Smooth muscle cell (in vitro differentiated cells): ENCODE results near the gene ENPP3. TPM values are rescaled to one million over a fixed set of nuclear protein-coding genes. Genes with fewer than 3 reads are reported as not detected.

Source experiments
- DNase-seq: peaks from one replicate; lab custom pipeline; 2025; ENCODE audit not compliant: unreplicated experiment; lab: John Stamatoyannopoulos, UW
- H2AFZ ChIP-seq: fragments of 200-600 bp; sonication (generic); 2 replicates; pipeline ENCODE4 v1.6.0; 2016; ENCODE audit warnings: antibody characterized with exemption, low read depth, mild to moderate bottlenecking
- H3F3A ChIP-seq: fragments of 200-600 bp; sonication (generic); 2 replicates; pipeline ENCODE4 v1.6.0; 2017; ENCODE audit warnings: antibody characterized with exemption, low read depth
- H3K27ac ChIP-seq: fragments of 200-600 bp; sonication (generic); 2 replicates; pipeline ENCODE4 v1.5.1; 2016; ENCODE audit warnings: low read depth, mild to moderate bottlenecking
- H3K27me3 ChIP-seq: fragments of 200-600 bp; sonication (generic); 2 replicates; pipeline ENCODE4 v1.6.1; 2016; ENCODE audit warnings: low read depth, mild to moderate bottlenecking
- H3K36me3 ChIP-seq: fragments of 200-600 bp; sonication (generic); 2 replicates; pipeline ENCODE4 v1.5.1; 2016; ENCODE audit warnings: low read depth
- H3K4me1 ChIP-seq: fragments of 200-600 bp; sonication (generic); 2 replicates; pipeline ENCODE4 v1.5.1; 2016; ENCODE audit warnings: low read depth
- H3K4me2 ChIP-seq: fragments of 200-600 bp; sonication (generic); 2 replicates; pipeline ENCODE4 v1.6.0; 2016; ENCODE audit warnings: mild to moderate bottlenecking
- H3K4me3 ChIP-seq: fragments of 200-600 bp; sonication (generic); 2 replicates; pipeline ENCODE4 v1.5.1; 2016; ENCODE audit warnings: mild to moderate bottlenecking
- H3K79me2 ChIP-seq: fragments of 200-600 bp; sonication (generic); 2 replicates; pipeline ENCODE4 v1.6.0; 2016; ENCODE audit warnings: low read depth, mild to moderate bottlenecking
- H3K9ac ChIP-seq: fragments of 200-600 bp; sonication (generic); 2 replicates; pipeline ENCODE4 v1.6.0; 2016; ENCODE audit warnings: low read depth
- H3K9me3 ChIP-seq: fragments of 200-600 bp; sonication (generic); replicated peaks from 2 replicates; pipeline ENCODE4 v1.5.1; 2016; ENCODE audit warnings: low read depth
- H4K20me1 ChIP-seq: fragments of 200-600 bp; sonication (generic); 2 replicates; pipeline ENCODE4 v1.6.0; 2016; ENCODE audit warnings: low read depth
- WGBS: methylation state at CpG from one replicate; pipeline ENCODE4 v1.1.7; 2016; ENCODE audit warnings: low lambda C conversion rate; 5-methylcytosine and 5-hydroxymethylcytosine counted together
- polyA plus RNA-seq: library from polyadenylated mRNA; unstranded; fragments of >200 nt; fragmentation: Nextera tagmentation; extraction: Ambion mirVana; gene quantifications from 2 replicates; pipeline ENCODE4 v1.2.1, GENCODE V29; 2016
- total RNA-seq: library from RNA; depleted of rRNA; stranded (reverse); fragments of >200 nt; gene quantifications from 2 replicates; pipeline ENCODE4 v1.2.3, GENCODE V29; 2014
- TF ChIP-seq, protein P1 (sequence below): fragments of 200-600 bp; sonication (generic); IDR thresholded peaks from 2 replicates; pipeline ENCODE4 v1.5.1; 2017; ENCODE audit warnings: borderline replicate concordance, mild to moderate bottlenecking, antibody characterized with exemption; ENCODE audit not compliant: insufficient read depth, poor library complexity, severe bottlenecking

Gene ENPP3
- total and polyA plus RNA-seq, 2 experiments from 2014 or later = 0.16 to 0.18 TPM

DNA sequence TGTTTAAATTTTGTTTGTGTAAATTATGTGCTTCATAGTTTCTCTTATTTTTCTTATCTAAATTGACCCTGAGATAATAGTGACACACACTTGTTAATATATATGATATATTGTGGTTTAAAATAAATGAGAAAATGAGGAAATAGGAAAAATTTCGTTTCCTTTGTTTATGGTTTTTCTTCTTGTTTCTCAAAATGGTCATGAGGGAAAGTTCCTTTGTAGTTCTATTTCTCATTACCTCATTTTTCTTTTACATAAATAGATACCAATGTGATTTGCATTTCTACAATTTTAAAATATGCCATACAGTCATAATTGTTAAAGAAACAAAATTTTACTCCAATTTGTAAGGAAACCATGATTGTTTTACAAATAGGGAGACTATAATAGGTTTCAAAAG is 54.9 kb downstream of the ENPP3 start:
- Histone ChIP-seq H3K4me2 (no peak overlapping the region), H3F3A (no peaks in the 10 kb centered on the region), H3K27ac (no peak overlapping the region), H2AFZ (no peak overlapping the region), H3K4me3 (no peak overlapping the region), H3K9ac (no peak overlapping the region), H3K79me2 (no peaks in the 10 kb centered on the region), H3K4me1 (no peaks in the 10 kb centered on the region), H3K27me3 (no peaks in the 10 kb centered on the region), H3K9me3 (no peaks in the 10 kb centered on the region), H4K20me1 (no peaks in the 10 kb centered on the region), H3K36me3 (no peaks in the 10 kb centered on the region)
- no peak for DNase-seq
- WGBS = 82% methylated on average over 1 of the region's 1 CpG
- TF ChIP-seq, protein P1, sequence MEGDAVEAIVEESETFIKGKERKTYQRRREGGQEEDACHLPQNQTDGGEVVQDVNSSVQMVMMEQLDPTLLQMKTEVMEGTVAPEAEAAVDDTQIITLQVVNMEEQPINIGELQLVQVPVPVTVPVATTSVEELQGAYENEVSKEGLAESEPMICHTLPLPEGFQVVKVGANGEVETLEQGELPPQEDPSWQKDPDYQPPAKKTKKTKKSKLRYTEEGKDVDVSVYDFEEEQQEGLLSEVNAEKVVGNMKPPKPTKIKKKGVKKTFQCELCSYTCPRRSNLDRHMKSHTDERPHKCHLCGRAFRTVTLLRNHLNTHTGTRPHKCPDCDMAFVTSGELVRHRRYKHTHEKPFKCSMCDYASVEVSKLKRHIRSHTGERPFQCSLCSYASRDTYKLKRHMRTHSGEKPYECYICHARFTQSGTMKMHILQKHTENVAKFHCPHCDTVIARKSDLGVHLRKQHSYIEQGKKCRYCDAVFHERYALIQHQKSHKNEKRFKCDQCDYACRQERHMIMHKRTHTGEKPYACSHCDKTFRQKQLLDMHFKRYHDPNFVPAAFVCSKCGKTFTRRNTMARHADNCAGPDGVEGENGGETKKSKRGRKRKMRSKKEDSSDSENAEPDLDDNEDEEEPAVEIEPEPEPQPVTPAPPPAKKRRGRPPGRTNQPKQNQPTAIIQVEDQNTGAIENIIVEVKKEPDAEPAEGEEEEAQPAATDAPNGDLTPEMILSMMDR = no peak

DNA sequence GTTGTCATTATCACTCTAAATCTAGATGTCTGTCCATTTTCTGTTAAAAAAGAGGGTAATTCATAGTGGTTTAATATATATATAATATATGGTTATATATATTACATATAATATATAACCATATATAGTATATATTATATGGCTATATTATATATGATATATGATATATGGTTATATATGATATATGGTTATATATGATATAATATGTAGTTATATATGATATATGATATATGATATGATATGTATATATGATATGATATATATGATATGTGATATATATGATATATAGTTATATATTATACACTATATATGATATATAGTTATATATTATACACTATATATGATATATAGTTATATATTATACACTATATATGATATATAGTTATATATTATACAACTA is 55.5 kb downstream of the ENPP3 start:
- H3K4me1 ChIP-seq = no peaks in the 10 kb centered on the region
- no peaks in the 10 kb centered on the region for H3K79me2 ChIP-seq
- H3K36me3 ChIP-seq = no peaks in the 10 kb centered on the region
- TF ChIP-seq, protein P1 = no peak
- H3K4me2 ChIP-seq = no peak overlapping the region
- DNase-seq = no peak
- no peak overlapping the region for H3K9ac ChIP-seq
- no peak overlapping the region for H2AFZ ChIP-seq
- no peaks in the 10 kb centered on the region for H3K27me3 ChIP-seq
- H3K27ac ChIP-seq = no peak overlapping the region
- no peaks in the 10 kb centered on the region for H4K20me1 ChIP-seq
- no peak overlapping the region for H3K4me3 ChIP-seq
- H3K9me3 ChIP-seq = no peaks in the 10 kb centered on the region
- no peaks in the 10 kb centered on the region for H3F3A ChIP-seq

DNA sequence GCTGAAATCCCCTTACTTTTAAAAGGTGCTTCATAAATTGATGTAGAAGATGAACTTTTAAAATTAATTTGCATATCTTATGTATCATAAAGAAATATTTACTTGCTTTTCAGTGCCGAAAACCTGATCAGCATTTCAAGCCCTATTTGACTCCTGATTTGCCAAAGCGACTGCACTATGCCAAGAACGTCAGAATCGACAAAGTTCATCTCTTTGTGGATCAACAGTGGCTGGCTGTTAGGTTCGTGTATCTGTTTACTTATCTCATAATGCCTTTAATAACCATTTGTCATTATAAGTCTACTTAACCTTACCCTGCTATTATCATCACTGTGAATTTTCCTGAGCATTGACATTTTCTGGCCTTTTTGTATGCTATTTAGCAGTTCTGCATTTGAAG is 56.3 kb downstream of the ENPP3 start:
- no peak overlapping the region for H3K4me2 ChIP-seq
- 69% methylated on average over 5 of the region's 5 CpGs for WGBS
- H2AFZ ChIP-seq = no peak overlapping the region
- TF ChIP-seq, protein P1 = no peak
- H3K79me2 ChIP-seq = no peaks in the 10 kb centered on the region
- H3K27ac ChIP-seq = no peak overlapping the region
- H3F3A ChIP-seq = no peaks in the 10 kb centered on the region
- H3K36me3 ChIP-seq = no peaks in the 10 kb centered on the region
- no peaks in the 10 kb centered on the region for H3K27me3 ChIP-seq
- H3K4me1 ChIP-seq = no peaks in the 10 kb centered on the region
- no peaks in the 10 kb centered on the region for H4K20me1 ChIP-seq
- no peak overlapping the region for H3K4me3 ChIP-seq
- H3K9ac ChIP-seq = no peak overlapping the region
- no peaks in the 10 kb centered on the region for H3K9me3 ChIP-seq
- DNase-seq = no peak

DNA sequence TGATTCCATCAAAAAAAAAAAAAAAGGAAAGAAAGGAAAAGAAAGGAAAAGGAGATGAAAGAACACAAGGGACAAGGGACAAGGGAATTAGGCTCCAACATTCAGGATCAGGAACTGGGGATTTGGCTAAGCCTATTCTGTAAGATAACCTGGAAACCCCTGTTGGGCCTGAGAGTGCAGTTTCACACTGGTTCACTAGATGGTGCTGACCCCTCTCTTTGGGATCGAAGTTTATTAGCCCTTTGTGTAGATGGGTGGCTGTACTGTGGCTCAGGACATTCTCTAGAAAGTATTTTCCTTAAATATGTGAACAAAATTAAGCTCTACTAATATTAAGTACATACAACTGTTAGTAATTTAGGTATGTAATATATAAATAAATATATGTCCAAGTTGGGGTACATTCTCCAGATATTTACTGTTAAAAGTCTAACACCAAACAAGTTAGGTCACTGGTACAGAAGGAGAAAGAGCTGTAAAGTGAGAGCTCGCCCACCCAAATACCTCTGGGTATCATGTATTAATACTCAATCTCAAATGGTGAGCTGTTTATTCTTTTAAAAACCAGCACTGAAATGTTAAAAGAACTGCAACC is 57.8 kb downstream of the ENPP3 start:
- Histone ChIP-seq H3K9ac (no peak overlapping the region), H2AFZ (no peak overlapping the region), H3K9me3 (no peaks in the 10 kb centered on the region), H3K79me2 (no peaks in the 10 kb centered on the region), H3K27ac (peak overlapping the region; percentile 5), H3K4me1 (no peaks in the 10 kb centered on the region), H3K36me3 (no peaks in the 10 kb centered on the region), H3K4me3 (no peak overlapping the region), H3F3A (no peaks in the 10 kb centered on the region), H4K20me1 (no peaks in the 10 kb centered on the region), H3K27me3 (no peaks in the 10 kb centered on the region), H3K4me2 (peak overlapping the region; percentile 18)
- 43% methylated on average over 2 of the region's 2 CpGs for WGBS
- TF ChIP-seq, protein P1 = peak; percentile 87
- DNase-seq = no peak
